GM12864 (cell line): Measurements from ENCODE around the gene PNMT.
"Not testable (repeated sequence)": the region's sequence is repeated elsewhere in the genome, so short reads cannot be mapped to it uniquely, and the experiment has no call there.

ENCODE experiments used
- DNase-seq: peaks from one replicate; pipeline ENCODE4 v3.0.0-alpha.2; 2011; ENCODE audit warnings: low read depth
- H3K4me3 ChIP-seq: 2 replicates; pipeline ENCODE4 v1.5.1; 2011; ENCODE audit warnings: mild to moderate bottlenecking, low read depth, low read length, control low read depth
- CTCF ChIP-seq: IDR thresholded peaks from 2 replicates; pipeline ENCODE4 v1.5.1; 2011; ENCODE audit warnings: low read depth, mild to moderate bottlenecking, moderate library complexity, low read length, control low read depth, inconsistent platforms; ENCODE audit errors: missing control alignments

Gene PNMT

GRCh38 chr17:39694593-39694992, 26.3 kb downstream of the PNMT start:
- TF ChIP-seq CTCF, result no peak
- no peak for DNase-seq
- no peak overlapping the region for H3K4me3 ChIP-seq

GRCh38 chr17:39695089-39695474, 26.8 kb downstream of the PNMT start:
- no peak for TF ChIP-seq CTCF
- H3K4me3 ChIP-seq, result no peak overlapping the region
- DNase-seq, result no peak

- H3K4me3 ChIP-seq, result no peak overlapping the region
- no peak for TF ChIP-seq CTCF
- DNase-seq, result no peak
These were observed 28.5 kb downstream of the PNMT start for GRCh38 chr17:39696731-39697130.

- no peak for TF ChIP-seq CTCF
These were observed 29.7 kb downstream of the PNMT start for GRCh38 chr17:39697961-39698360.

GRCh38 chr17:39699157-39699817, 31.0 kb downstream of the PNMT start:
- H3K4me3 ChIP-seq, DNase-seq: not testable (repeated sequence)

More at GRCh38 chr17:39697961-39698360, 29.7 kb downstream of the PNMT start:
- DNase-seq, result no peak
- no peak overlapping the region for H3K4me3 ChIP-seq

GRCh38 chr17:39699818-39700147, 31.5 kb downstream of the PNMT start, which contains the start of gene ERBB2:
ERBB2 (plus strand) TSS chr17:39700064; CDS start chr17:39700239, 175 bp downstream.
- TF ChIP-seq CTCF, result no peak
- H3K4me3 ChIP-seq, result no peak within 1 kb of the TSS
- DNase-seq, result no peak

- no peak for TF ChIP-seq CTCF
These were observed 32.1 kb downstream of the PNMT start for GRCh38 chr17:39700148-39700987.

More at GRCh38 chr17:39700148-39700987, 32.1 kb downstream of the PNMT start:
- DNase-seq, result no peak
- H3K4me3 ChIP-seq, result no peak overlapping the region
